Fibroblast of mammary gland (primary cell): Measurements from ENCODE around the gene SALL3.

Experiments
- DNase-seq: peaks from one replicate; pipeline ENCODE4 v3.0.0-alpha.2; 2010; ENCODE audit warnings: low read depth
- H3K4me3 ChIP-seq: 2 replicates; pipeline ENCODE4 v1.5.1; 2011; ENCODE audit warnings: low read depth, mild to moderate bottlenecking, low read length, moderate library complexity; ENCODE audit not compliant: control insufficient read depth
- CTCF ChIP-seq: conservative IDR thresholded peaks from 2 replicates; pipeline ENCODE4 v1.5.1; 2011; ENCODE audit warnings: low read depth, low read length, inconsistent platforms; ENCODE audit not compliant: control insufficient read depth, insufficient read depth

Gene SALL3

DNA sequence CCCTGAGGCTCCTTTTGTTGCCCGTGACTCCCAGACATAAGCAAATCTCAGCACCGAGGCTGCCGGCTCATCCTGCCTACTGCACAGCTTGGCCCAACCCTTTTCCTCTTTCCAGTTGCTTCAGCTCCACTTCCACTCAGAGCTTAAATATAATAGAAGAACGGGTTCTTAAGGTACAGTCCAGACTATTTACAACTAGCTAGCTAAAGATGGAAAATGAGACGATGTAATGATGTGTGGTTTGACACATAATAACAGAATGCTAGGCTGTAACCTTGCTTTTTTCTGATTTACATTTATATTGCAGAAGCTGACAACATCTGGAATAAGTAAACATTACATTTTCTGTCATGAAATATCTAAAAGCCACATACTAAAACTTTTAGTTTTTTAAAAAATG is 62.7 kb downstream of the SALL3 start:
- H3K4me3 ChIP-seq = no peak overlapping the region
- no peak for DNase-seq
- TF ChIP-seq CTCF = no peak

DNA sequence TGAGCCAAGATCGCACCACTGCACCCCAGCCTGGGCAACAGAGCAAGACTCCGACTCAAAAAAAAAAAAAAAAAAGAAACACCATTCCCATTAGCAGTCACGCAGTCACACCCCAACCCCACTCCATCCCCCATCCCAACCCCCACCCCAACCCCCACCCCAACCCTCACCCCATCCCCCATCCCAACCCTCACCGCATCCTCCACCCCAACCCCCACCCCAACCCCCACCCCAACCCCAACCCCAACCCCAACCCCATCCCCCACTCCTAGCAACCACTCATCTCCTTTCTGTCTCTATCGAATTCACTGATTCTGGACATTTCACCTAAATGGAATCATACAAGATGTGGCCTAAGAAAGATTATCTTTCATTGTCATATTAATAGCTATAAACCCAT is 63.7 kb downstream of the SALL3 start:
- DNase-seq = no peak
- no peak for TF ChIP-seq CTCF
- no peak overlapping the region for H3K4me3 ChIP-seq

- TF ChIP-seq CTCF = no peak
- H3K4me3 ChIP-seq = no peak overlapping the region
- no peak for DNase-seq
Observed at GRCh38 chr18:79046522-79046921, 66.9 kb downstream of the SALL3 start.

DNA sequence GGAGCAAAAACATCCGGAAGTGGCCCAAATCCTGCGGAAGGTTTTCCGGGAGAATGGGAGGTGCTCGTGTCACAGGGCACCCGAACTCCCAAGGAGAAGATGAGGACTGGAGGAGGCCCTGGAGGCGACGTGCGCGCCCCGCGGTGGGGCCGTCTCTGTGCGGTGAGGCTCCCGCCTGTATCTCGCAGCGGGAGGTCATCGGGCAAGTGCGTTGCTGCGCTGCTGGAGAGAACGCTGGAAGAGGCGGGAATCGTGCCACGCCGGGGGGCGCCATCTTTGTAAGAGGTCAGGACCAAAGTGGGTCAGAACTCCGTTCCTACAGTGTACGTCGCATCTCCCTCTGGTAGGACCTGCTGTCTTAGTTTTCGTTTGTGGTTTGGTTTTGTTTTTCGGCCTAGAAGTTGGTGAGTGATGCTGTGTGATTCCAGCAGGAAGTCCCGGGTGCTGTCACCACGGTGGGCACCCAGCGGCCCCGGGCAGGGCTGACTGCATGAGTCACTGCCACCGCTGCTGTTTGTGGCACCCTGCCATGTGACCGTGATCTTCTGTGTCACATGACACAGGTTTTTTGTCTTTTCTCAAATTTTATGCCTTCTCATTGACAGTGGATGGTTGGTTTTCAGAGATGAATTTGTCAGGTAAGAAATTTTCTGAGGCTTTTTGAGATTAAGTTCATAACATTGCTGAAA is 68.1 kb downstream of the SALL3 start:
- no peak for DNase-seq
- no peak for TF ChIP-seq CTCF
- no peak overlapping the region for H3K4me3 ChIP-seq

GRCh38 chr18:79048245-79048632 is 68.6 kb downstream of the SALL3 start:
- TF ChIP-seq CTCF = no peak
- DNase-seq = no peak
- H3K4me3 ChIP-seq = no peak overlapping the region

- DNase-seq = no peak
- no peak overlapping the region for H3K4me3 ChIP-seq
- no peak for TF ChIP-seq CTCF
Observed at GRCh38 chr18:79049506-79049905, 69.9 kb downstream of the SALL3 start.
